ENCODE measurements around the gene FAM163B.

FAM163B gene

GRCh38 chr9:133531293-133531692 lies 77.9 kb downstream of the FAM163B start:
- H3K4me3 ChIP-seq (ENCODE audit: low read depth, low read length) = no peak overlapping the region
- TF ChIP-seq, protein P1, sequence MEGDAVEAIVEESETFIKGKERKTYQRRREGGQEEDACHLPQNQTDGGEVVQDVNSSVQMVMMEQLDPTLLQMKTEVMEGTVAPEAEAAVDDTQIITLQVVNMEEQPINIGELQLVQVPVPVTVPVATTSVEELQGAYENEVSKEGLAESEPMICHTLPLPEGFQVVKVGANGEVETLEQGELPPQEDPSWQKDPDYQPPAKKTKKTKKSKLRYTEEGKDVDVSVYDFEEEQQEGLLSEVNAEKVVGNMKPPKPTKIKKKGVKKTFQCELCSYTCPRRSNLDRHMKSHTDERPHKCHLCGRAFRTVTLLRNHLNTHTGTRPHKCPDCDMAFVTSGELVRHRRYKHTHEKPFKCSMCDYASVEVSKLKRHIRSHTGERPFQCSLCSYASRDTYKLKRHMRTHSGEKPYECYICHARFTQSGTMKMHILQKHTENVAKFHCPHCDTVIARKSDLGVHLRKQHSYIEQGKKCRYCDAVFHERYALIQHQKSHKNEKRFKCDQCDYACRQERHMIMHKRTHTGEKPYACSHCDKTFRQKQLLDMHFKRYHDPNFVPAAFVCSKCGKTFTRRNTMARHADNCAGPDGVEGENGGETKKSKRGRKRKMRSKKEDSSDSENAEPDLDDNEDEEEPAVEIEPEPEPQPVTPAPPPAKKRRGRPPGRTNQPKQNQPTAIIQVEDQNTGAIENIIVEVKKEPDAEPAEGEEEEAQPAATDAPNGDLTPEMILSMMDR (IDR thresholded peaks at IDR 0.05; ENCODE audit: control insufficient read depth, extremely low read depth, insufficient read depth) = no peak
- no peak for DNase-seq (ENCODE audit: low read depth)

DNA sequence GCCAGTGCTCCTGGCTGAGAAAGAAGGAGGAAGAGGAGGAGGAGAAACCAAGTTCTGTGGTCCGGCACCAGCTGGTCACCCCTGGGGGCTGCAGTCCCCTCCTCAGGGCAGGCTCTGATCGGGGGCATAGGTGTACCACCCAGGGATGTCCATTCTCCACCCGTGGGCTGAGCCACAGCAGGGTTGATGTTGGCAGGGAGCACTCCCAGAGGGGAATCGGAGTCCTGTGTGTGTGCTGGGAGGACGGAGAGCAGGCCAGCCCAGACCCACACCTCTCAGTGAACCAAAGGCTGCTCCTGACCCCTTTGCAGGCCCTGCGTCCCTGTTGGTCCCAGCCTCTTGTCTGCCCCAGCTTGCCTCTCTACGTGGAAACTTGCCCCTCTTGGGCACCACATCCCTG lies 79.3 kb downstream of the FAM163B start:
- TF ChIP-seq, protein P1 (IDR thresholded peaks at IDR 0.05; ENCODE audit: control insufficient read depth, extremely low read depth, insufficient read depth) = no peak
- H3K4me3 ChIP-seq (ENCODE audit: low read depth, low read length) = no peak overlapping the region
- DNase-seq (ENCODE audit: low read depth) = no peak

DNA sequence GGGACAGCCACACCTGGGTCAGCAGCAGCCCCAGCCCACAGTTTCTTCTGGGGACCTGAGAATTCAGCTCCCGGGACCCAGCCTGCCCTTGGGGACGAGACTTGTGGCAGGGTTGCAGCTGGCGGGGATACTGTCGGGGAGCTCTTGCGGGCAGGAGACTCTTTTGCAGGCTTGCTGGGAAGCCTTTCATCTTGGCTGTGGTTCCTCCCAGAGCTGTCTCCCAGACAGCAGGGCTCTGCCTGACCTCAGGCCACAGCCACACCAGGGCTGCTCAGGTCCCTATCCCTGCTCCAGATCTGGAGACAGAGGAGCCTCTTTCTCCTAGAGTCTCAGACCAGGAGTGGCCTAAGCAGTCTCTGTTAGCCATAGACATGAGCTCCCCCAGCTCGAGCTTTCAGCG lies 79.7 kb downstream of the FAM163B start:
- TF ChIP-seq, protein P1 (IDR thresholded peaks at IDR 0.05; ENCODE audit: control insufficient read depth, extremely low read depth, insufficient read depth) = no peak
- no peak overlapping the region for H3K4me3 ChIP-seq (ENCODE audit: low read depth, low read length)
- DNase-seq (ENCODE audit: low read depth) = no peak

DNA sequence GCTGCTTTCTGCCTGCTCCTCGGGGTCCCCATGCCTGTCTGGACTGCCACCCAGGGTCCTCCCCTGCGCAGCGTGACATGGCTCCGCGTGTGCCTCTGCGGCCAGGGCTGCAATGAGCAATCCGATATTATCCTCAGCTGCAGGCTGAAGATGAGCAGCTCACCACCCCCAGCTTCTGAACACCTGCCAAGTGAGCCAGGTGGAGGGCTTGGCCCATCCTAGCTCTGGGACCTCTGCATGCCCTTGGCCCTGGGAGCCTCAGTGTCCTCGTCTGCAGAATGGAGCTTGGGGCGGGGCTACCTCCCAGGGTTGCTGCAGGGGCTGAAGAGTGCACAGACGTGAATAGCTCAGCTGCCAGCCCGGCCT lies 80.3 kb downstream of the FAM163B start:
- no peak overlapping the region for H3K4me3 ChIP-seq (ENCODE audit: low read depth, low read length)
- no peak for DNase-seq (ENCODE audit: low read depth)
- TF ChIP-seq, protein P1 (IDR thresholded peaks at IDR 0.05; ENCODE audit: control insufficient read depth, extremely low read depth, insufficient read depth) = no peak

DNA sequence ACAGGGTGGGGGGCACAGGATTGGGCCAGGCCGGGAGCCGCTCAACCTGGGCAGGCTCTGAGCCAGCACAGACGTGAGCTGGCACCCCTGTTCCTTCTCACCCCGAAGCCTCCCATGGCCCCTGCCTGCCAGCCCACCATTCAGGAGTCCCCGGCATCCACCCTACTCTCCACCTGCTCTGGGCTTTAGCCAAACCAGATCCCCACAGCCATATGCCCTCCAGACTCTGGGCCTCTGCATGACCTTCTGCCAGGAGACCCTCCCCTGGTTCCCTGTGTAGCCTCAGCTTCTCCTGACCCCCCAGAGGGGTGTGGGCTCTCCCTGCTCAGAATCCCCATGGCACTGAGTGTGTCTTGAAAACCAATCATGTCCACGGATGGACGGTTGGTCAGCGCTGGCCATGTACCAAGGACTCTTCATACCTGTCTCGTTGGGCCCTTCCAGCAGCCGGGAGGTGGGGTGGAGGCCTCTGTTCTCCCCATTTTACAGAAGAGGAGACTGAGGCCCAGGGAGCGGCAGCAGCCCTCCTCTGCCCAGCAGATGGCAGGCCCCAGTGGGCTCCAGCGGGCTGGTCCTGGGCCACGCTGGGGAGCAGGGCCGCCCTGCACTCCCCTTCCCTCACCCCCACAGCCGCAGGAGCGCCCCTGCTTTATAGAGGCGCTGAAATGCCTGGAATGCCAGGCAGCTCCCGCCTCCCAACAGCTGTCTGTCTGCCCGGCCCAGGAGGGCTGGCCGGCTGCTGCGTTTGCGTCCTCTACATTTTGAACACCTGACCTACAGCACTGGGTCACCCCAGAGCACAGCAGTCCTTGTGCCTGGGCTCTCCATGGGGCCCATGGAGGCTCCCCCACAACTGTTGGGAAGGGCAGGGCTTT lies 81.0 kb downstream of the FAM163B start:
- H3K4me3 ChIP-seq (ENCODE audit: low read depth, low read length) = no peak overlapping the region
- DNase-seq (ENCODE audit: low read depth) = no peak
- TF ChIP-seq, protein P1 (IDR thresholded peaks at IDR 0.05; ENCODE audit: control insufficient read depth, extremely low read depth, insufficient read depth) = no peak

- TF ChIP-seq, protein P1 (IDR thresholded peaks at IDR 0.05; ENCODE audit: control insufficient read depth, extremely low read depth, insufficient read depth) = no peak
- no peak overlapping the region for H3K4me3 ChIP-seq (ENCODE audit: low read depth, low read length)
- no peak for DNase-seq (ENCODE audit: low read depth)
Measured at GRCh38 chr9:133527444-133527920, 81.7 kb downstream of the FAM163B start.

All from LNCaP clone FGC (cell line).